IPS-20b (cell line): ENCODE results near the gene NOL8.

ENCODE experiments used
- H3K27ac ChIP-seq: one replicate; pipeline ENCODE4 v1.5.1; 2013; ENCODE audit warnings: low read length
- H3K27me3 ChIP-seq: 2 replicates; pipeline ENCODE4 v1.6.1; 2013; ENCODE audit warnings: mild to moderate bottlenecking, low read length, inconsistent platforms; ENCODE audit not compliant: insufficient read depth
- H3K36me3 ChIP-seq: 2 replicates; pipeline ENCODE4 v1.6.1; 2013; ENCODE audit warnings: low read depth, mild to moderate bottlenecking, inconsistent platforms, low read length, moderate library complexity; ENCODE audit not compliant: insufficient read depth
- H3K4me1 ChIP-seq: 2 replicates; pipeline ENCODE4 v1.6.1; 2013; ENCODE audit warnings: mild to moderate bottlenecking, control low read depth, inconsistent platforms, low read length, moderate library complexity; ENCODE audit not compliant: insufficient read depth
- H3K4me3 ChIP-seq: 2 replicates; pipeline ENCODE4 v1.5.1; 2013; ENCODE audit warnings: mild to moderate bottlenecking, low read length, inconsistent platforms
- H3K9ac ChIP-seq: 2 replicates; pipeline ENCODE4 v1.6.1; 2013; ENCODE audit warnings: low read depth, mild to moderate bottlenecking, inconsistent platforms, low read length, moderate library complexity
- H3K9me3 ChIP-seq: 2 replicates; pipeline ENCODE4 v1.6.1; 2013; ENCODE audit warnings: mild to moderate bottlenecking, low read depth, low read length, inconsistent platforms; ENCODE audit not compliant: insufficient read depth

NOL8 gene

DNA sequence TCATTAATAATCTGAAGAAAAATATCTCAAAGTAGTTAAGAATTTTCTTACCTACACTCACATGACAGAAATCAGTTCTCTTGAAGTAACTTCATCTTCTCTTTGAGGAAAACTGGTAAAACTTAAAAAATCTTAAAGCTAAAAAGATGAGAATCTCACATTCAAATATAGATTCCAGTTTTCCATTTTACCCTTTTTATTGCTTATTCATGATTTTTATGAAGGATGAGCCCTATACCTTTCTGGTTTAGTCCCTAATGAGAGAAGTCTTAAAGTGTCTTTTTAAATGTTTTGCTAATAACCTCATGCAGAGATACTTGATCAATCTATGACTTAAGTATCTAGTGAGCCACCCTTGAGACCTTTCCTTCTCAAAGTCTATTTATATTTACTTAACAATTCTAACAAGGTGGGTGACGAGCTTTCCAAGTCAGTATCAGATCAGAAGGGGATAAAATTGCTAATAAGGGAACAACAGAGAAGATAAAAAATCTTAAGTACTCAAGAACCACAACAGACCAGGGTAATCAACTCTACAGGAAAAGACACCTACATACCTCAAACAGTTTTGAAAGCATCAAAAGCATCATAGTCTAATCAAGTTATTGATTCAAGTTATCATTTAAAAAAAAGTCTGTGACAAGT lies 34.2 kb downstream of the NOL8 start:
- Histone ChIP-seq H3K36me3 (peaks cover 62% of the 10 kb centered on the region), H3K27me3 (no peaks in the 10 kb centered on the region), H3K9me3 (no peaks in the 10 kb centered on the region), H3K4me3 (peak overlapping the region; percentile 89; the same call in 1 of the 2 replicates), H3K27ac (no peak overlapping the region), H3K4me1 (no peaks in the 10 kb centered on the region), H3K9ac (no peak overlapping the region)

DNA sequence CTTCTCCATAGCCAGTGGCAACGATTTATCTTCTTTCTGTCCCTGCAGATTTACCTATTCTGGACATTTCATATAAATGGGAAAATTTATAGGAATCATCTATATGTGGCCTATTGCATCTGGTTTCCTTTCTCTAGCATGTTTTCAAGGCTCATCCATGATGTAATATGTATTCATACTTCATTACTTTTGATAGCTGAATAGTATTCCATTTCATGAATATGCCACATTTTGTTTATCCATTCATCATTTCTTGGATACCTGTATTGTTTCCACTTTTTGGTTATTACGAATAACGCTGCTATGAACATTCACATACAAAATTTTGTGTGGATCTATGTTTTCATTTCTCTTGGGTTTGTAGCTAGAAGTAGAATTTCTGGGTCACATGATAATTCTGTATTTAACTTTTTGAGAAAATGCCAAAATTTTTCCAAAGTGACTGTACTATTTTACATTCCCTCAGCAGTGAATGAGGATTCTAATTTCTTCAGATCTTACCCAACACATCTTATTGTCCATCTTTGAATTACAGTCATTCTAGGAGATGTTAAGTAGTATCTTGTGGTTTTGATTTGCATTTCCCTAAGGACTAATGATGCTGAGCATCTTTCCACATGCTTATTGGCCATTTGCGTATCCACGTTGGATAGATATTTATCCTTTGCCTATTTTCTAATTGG lies 35.3 kb downstream of the NOL8 start:
- H3K4me1 ChIP-seq: no peaks in the 10 kb centered on the region
- H3K27me3 ChIP-seq: no peaks in the 10 kb centered on the region
- no peak overlapping the region for H3K27ac ChIP-seq
- peaks cover 73% of the 10 kb centered on the region for H3K36me3 ChIP-seq
- no peak overlapping the region for H3K9ac ChIP-seq
- H3K9me3 ChIP-seq: no peaks in the 10 kb centered on the region
- H3K4me3 ChIP-seq: no peak overlapping the region

DNA sequence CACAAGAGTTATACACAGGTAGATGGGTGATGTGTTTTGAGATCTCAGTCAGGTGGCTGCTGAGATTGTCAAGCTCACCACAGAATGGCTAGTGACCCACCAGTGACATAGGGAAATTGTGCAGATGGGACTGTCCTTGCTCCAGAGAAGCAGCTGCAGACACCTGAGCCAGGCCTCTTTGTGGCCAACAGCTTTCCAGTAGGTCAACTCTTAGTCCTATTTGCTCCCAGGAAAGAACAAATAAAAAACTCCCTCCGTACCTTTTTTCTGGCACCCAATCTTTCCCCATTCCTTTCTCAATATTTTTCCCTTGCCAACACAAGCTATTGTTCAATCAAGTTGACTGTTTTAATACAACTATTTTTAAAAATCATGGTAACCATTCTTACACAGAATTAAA lies 45.8 kb downstream of the NOL8 start:
- no peaks in the 10 kb centered on the region for H3K4me1 ChIP-seq
- H3K36me3 ChIP-seq: peaks cover 99% of the 10 kb centered on the region
- no peak overlapping the region for H3K27ac ChIP-seq
- H3K4me3 ChIP-seq: no peak overlapping the region
- H3K9me3 ChIP-seq: no peaks in the 10 kb centered on the region
- no peaks in the 10 kb centered on the region for H3K27me3 ChIP-seq
- no peak overlapping the region for H3K9ac ChIP-seq

DNA sequence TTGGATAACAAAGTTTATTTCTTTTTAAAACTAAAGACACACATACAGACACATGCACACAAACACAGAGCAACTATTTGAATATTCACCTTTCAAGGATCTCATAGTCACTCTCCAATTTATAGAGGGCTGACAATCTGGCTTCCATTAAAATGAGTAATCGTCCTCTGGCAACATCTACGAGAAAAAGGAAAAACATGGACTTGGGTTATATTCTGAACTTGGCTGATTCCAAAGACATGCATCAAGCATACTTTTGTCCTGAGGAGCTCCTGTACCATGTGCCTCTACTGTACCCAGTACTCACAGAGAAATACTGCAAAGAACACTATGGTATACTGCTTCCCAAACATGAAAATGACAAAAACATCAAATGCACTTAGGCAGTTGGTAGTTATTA lies 47.0 kb downstream of the NOL8 start:
- no peaks in the 10 kb centered on the region for H3K9me3 ChIP-seq
- H3K27ac ChIP-seq: no peak overlapping the region
- no peaks in the 10 kb centered on the region for H3K27me3 ChIP-seq
- H3K36me3 ChIP-seq: peaks cover 99% of the 10 kb centered on the region
- H3K9ac ChIP-seq: no peak overlapping the region
- H3K4me1 ChIP-seq: no peaks in the 10 kb centered on the region
- no peak overlapping the region for H3K4me3 ChIP-seq

DNA sequence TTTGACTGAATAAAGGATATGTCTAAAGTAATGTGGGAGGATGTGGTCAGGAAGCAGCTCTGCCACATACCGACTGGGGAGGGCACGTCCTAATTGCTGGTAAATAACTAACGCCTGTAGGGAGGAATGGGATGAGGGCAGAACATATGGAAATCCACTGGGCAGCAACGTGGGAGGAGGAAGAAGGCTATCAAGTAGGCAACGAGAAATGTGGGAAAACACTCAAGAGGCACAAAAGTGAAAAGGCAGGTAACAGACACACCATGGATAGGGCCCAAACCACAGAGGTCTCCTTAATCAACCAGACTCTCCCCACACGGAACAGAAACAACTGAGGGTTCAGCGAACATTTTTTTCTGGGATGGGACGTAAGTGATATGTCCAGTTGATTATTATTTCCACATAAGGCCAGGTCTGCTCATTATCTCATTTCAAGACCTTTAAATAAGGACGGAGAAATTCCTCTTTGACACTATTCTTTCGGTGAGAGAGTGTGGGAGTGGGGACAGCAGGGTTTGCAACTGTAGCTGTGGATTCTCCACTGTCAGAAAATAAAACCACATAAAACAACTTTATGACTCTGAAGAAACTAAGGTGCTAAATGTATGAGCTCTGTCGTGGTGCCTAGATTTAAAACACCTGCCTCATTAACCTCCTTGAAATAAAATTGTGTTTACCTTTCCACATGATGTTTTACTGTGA lies 48.7 kb downstream of the NOL8 start:
- no peak overlapping the region for H3K27ac ChIP-seq
- no peak overlapping the region for H3K4me3 ChIP-seq
- H3K4me1 ChIP-seq: no peaks in the 10 kb centered on the region
- H3K9me3 ChIP-seq: no peaks in the 10 kb centered on the region
- no peak overlapping the region for H3K9ac ChIP-seq
- peaks cover 100% of the 10 kb centered on the region for H3K36me3 ChIP-seq
- no peaks in the 10 kb centered on the region for H3K27me3 ChIP-seq

DNA sequence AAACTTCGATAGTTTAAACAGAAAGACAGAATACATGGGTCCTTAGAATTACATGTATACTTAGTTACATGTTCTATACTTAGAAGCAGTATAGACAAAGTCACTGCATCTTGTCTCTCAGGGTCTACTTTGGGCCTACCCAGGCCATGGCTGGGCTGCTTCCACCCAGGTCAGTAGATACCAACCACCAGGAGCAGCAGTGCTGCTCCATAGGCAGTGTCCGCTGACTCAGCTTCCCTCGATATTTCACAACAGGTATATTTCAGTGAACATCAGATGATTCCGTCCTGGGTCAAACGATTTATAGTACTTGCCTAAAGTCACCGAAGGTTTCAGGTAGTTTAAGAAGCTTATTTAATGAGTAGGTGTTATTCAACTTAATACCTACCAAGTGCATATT lies 49.6 kb downstream of the NOL8 start:
- no peaks in the 10 kb centered on the region for H3K4me1 ChIP-seq
- no peak overlapping the region for H3K27ac ChIP-seq
- H3K27me3 ChIP-seq: no peaks in the 10 kb centered on the region
- no peaks in the 10 kb centered on the region for H3K9me3 ChIP-seq
- no peak overlapping the region for H3K9ac ChIP-seq
- H3K4me3 ChIP-seq: no peak overlapping the region
- H3K36me3 ChIP-seq: peaks cover 100% of the 10 kb centered on the region

DNA sequence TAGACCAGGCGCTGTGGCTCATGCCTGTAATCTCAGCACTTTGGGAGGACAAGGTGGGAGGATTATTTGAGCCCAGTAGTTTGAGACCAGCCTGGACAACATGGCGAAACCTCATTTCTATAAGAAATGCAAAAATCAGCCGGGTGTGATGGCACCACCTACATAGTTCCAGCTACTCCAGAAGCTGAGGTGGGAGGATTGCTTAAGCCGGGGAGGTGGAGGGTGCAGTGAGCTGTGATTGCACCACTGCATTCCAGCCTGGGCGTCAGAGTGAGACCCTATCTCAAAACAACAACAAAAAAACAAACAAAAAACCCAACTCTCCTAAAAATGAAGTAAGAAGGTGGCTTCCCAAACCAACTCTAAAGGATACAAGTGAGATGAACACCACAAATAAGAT lies 54.6 kb downstream of the NOL8 start:
- Histone ChIP-seq H3K9me3 (no peaks in the 10 kb centered on the region), H3K27ac (no peak overlapping the region), H3K27me3 (no peaks in the 10 kb centered on the region), H3K4me1 (no peaks in the 10 kb centered on the region), H3K36me3 (peaks cover 100% of the 10 kb centered on the region), H3K4me3 (no peak overlapping the region), H3K9ac (no peak overlapping the region)

DNA sequence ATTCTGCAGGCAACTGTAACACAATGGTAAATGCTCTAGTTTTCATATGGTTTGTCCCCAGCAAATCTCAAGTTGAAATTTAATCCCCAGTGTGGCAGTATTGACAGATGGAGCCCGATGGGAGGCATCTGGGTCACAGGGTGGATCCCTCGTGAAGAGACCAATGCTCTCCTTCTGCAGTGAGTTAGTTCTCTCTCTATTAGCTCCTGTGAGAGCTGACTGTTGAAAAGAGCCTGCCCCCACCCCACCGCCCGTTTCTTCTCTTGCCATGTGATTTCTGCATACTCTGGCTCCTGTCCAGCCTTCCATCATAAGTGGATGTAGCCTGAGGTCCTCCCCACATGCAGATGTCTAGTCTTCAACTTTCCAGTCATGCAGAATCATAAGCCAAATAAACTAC lies 58.7 kb downstream of the NOL8 start:
- H3K9me3 ChIP-seq: no peaks in the 10 kb centered on the region
- no peak overlapping the region for H3K27ac ChIP-seq
- H3K4me1 ChIP-seq: no peaks in the 10 kb centered on the region
- H3K27me3 ChIP-seq: no peaks in the 10 kb centered on the region
- no peak overlapping the region for H3K9ac ChIP-seq
- H3K36me3 ChIP-seq: peaks cover 100% of the 10 kb centered on the region
- no peak overlapping the region for H3K4me3 ChIP-seq

DNA sequence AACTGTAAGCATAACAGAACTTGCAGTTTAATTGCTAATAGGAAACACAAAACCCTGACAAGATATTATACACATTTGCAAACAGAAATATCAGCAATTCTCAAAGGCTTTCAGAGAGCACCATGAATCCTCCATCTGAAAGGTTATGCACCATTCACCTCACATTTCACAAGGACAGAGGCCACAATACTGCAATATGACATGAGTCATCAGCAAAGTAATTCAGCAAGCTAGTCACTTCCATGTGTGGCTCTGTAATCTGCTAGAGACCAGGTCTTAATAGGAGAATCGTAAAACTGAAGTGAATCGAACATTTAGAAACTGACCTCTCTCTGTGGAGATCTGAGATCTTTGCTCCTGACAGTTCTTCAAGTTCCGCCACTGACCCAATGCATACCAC lies 60.0 kb downstream of the NOL8 start:
- Histone ChIP-seq H3K36me3 (peaks cover 100% of the 10 kb centered on the region), H3K27me3 (no peaks in the 10 kb centered on the region), H3K9me3 (no peaks in the 10 kb centered on the region), H3K4me3 (no peak overlapping the region), H3K4me1 (no peaks in the 10 kb centered on the region), H3K27ac (no peak overlapping the region), H3K9ac (no peak overlapping the region)

DNA sequence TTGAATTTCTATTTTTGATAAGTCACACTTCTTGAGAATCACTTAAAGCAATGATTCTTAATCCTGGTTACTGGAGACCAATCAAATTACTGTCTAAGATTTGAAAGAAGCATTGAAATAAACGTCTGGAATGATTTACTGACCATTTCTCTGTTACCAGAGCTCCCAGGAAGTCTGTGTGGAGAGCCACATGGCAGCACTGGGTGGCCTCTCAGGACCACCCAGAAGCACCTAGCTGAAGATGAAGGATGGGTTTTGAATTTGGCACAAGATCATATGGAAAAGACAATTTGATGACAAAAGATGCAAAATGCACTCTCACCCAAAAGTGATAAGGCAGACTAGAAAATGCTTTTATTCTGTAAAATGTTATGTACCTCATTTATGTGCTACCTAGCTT lies 62.0 kb downstream of the NOL8 start:
- Histone ChIP-seq H3K27ac (no peak overlapping the region), H3K9ac (no peak overlapping the region), H3K36me3 (peaks cover 100% of the 10 kb centered on the region), H3K27me3 (no peaks in the 10 kb centered on the region), H3K9me3 (no peaks in the 10 kb centered on the region), H3K4me3 (no peak overlapping the region), H3K4me1 (no peaks in the 10 kb centered on the region)

DNA sequence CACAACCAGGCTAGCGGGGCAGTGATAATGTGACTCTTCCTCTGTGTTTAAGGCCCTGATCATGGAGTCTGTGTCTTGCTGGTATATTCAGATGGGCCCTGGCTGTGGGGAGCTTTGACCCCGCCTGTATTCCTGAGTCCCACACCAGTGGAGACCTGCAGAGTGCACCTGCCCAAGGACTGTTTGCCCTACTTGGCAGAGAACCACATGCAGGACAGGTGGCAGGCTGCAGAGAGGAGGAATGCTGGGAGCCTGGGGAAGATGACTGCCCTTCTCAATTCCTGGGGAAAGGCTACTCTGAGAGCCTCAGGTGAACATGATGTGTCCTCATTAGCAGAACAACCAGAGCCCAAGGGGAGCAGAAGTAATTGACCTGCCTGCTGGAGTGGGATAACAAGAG lies 67.8 kb downstream of the NOL8 start:
- Histone ChIP-seq H3K27ac (no peak overlapping the region), H3K9ac (no peak overlapping the region), H3K4me1 (no peaks in the 10 kb centered on the region), H3K27me3 (no peaks in the 10 kb centered on the region), H3K9me3 (no peaks in the 10 kb centered on the region), H3K4me3 (no peak overlapping the region), H3K36me3 (peaks cover 100% of the 10 kb centered on the region)
